Measurements from ENCODE around the gene CCHCR1.

The CCHCR1 gene

GRCh38 chr6:31161216-31162126 lies 3.9 kb upstream of the CCHCR1 start:
- DNase-seq (ENCODE audit: low read depth) = no peak

- no peak for DNase-seq (ENCODE audit: low read depth)
Measured at GRCh38 chr6:31158863-31159855, 1.6 kb upstream of the CCHCR1 start.

GRCh38 chr6:31158140-31158862 lies 699 bp upstream of the CCHCR1 start, which contains the start of gene TCF19:
Gene TCF19 (plus strand): TSS chr6:31158589. CDS start chr6:31159470, 881 bp downstream.
- DNase-seq (ENCODE audit: low read depth) = peak; percentile 99

GRCh38 chr6:31156641-31157040 lies 961 bp downstream of the CCHCR1 start:
- DNase-seq (ENCODE audit: low read depth) = no peak

GRCh38 chr6:31154436-31154835 lies 3.2 kb downstream of the CCHCR1 start:
- no peak for DNase-seq (ENCODE audit: low read depth)

GRCh38 chr6:31152781-31153180 lies 4.8 kb downstream of the CCHCR1 start:
- DNase-seq (ENCODE audit: low read depth) = no peak

GRCh38 chr6:31149827-31150447 lies 7.7 kb downstream of the CCHCR1 start:
- no peak for DNase-seq (ENCODE audit: low read depth)

- DNase-seq (ENCODE audit: low read depth) = no peak
Measured at GRCh38 chr6:31145386-31145785, 12.2 kb downstream of the CCHCR1 start.

- DNase-seq (ENCODE audit: low read depth) = no peak
Measured at GRCh38 chr6:31144970-31145340, 12.6 kb downstream of the CCHCR1 start.

GRCh38 chr6:31144296-31144969 lies 13.2 kb downstream of the CCHCR1 start:
- DNase-seq (ENCODE audit: low read depth) = no peak

GRCh38 chr6:31143148-31143547 lies 14.5 kb downstream of the CCHCR1 start:
- DNase-seq (ENCODE audit: low read depth) = no peak

GRCh38 chr6:31142361-31142761 lies 15.2 kb downstream of the CCHCR1 start:
- DNase-seq (ENCODE audit: low read depth) = no peak

- DNase-seq (ENCODE audit: low read depth) = no peak
Measured at GRCh38 chr6:31140643-31141042, 17.0 kb downstream of the CCHCR1 start.

GRCh38 chr6:31139599-31139998 lies 18.0 kb downstream of the CCHCR1 start:
- DNase-seq (ENCODE audit: low read depth) = no peak

GRCh38 chr6:31138982-31139381 lies 18.6 kb downstream of the CCHCR1 start, which contains the start of gene PSORS1C2:
Gene PSORS1C2 (minus strand): TSS chr6:31139066. CDS start chr6:31139026, 40 bp downstream.
- no peak for DNase-seq (ENCODE audit: low read depth)

GRCh38 chr6:31135710-31136109 lies 21.9 kb downstream of the CCHCR1 start:
- no peak for DNase-seq (ENCODE audit: low read depth)

GRCh38 chr6:31132806-31133205 lies 24.8 kb downstream of the CCHCR1 start:
- DNase-seq (ENCODE audit: low read depth) = no peak

GRCh38 chr6:31131595-31131994 lies 26.0 kb downstream of the CCHCR1 start:
- DNase-seq (ENCODE audit: low read depth) = no peak

GRCh38 chr6:31130751-31131150 lies 26.9 kb downstream of the CCHCR1 start:
- no peak for DNase-seq (ENCODE audit: low read depth)

GRCh38 chr6:31129130-31129529 lies 28.5 kb downstream of the CCHCR1 start:
- DNase-seq (ENCODE audit: low read depth) = no peak
